Right lobe of liver (tissue), 6 donors: ENCODE measurements around the gene SIN3A. TPM values are rescaled to one million over a fixed set of nuclear protein-coding genes. Genes with fewer than 3 reads are reported as not detected.
"Not testable (repeated sequence)": the region's sequence is repeated elsewhere in the genome, so short reads cannot be mapped to it uniquely, and the experiment has no call there.

Source experiments
- ATAC-seq, 4 donors: fragments of 200-7000 bp; cut with Tn5 transposase; one replicate each; pipeline ENCODE4 v1.9.1; 2020; ENCODE audit warnings: mild to moderate bottlenecking in 4 of 4, moderate library complexity in 4 of 4
- DNase-seq, 3 donors: peaks; one replicate each; pipeline ENCODE4 v3.0.0-alpha.2; 2020
- H3K27ac ChIP-seq, 3 donors: fragments of 200-600 bp; one replicate each; pipeline ENCODE4 v1.8.0; 2022
- H3K27me3 ChIP-seq, 2 donors: fragments of 200-600 bp; one replicate each; pipeline ENCODE4 v1.8.0; 2022
- H3K36me3 ChIP-seq, 4 donors: fragments of 200-600 bp; sonication (generic) in 1 of 4; one replicate each; pipeline versions ENCODE4 v1.5.1 to v1.8.0; 2017 to 2022; ENCODE audit warnings: control low read depth in 1 of 4
- H3K4me1 ChIP-seq, 4 donors: fragments of 200-600 bp; sonication (generic) in 1 of 4; one replicate each; pipeline versions ENCODE4 v1.5.1 to v1.8.0; 2017 to 2022; ENCODE audit warnings: control low read depth in 1 of 4
- H3K4me3 ChIP-seq, 3 donors: fragments of 200-600 bp; one replicate each; pipeline ENCODE4 v1.8.0; 2022
- H3K9me3 ChIP-seq, 4 donors: fragments of 200-600 bp; sonication (generic) in 1 of 4; one replicate each; pipeline versions ENCODE4 v1.5.1 to v1.8.0; 2017 to 2022; ENCODE audit warnings: control low read depth in 1 of 4
- POLR2A ChIP-seq: fragments of 450-650 bp; IDR thresholded peaks from one replicate; pipeline ENCODE4 v1.6.1; 2017; ENCODE audit warnings: antibody characterized with exemption, mild to moderate bottlenecking
- WGBS: methylation state at CpG from one replicate; pipeline ENCODE4 v1.1.6; 2018; ENCODE audit warnings: low coverage, low lambda C conversion rate; ENCODE audit not compliant: insufficient coverage; ENCODE audit errors: missing lambda C conversion rate; 5-methylcytosine and 5-hydroxymethylcytosine counted together
- intact Hi-C, 2 donors: fragments of 100-400 bp; cut with DNase I; formaldehyde crosslinking; loops; one replicate each; pipeline versions ENCODE4 v1.11.2 to v1.14.1; 2022
- total RNA-seq, 6 experiments: library from RNA; depleted of rRNA in 2 of 6; stranded (reverse); fragments of >200 nt in 2 of 6; fragmentation: NEBNext Ultra II Directional in 3 of 6; extraction: Animal tissue kit (Norgen Biotek cat#: 25700) in 3 of 6; gene quantifications; one replicate each; pipeline versions ENCODE4 v1.1.0 to v1.2.4, GENCODE V29; 2016 to 2023
- TF ChIP-seq, protein P1 (sequence below), 4 donors: fragments of 200-600 bp in 3 of 4; fragments of 450-650 bp in 1 of 4; IDR thresholded peaks; one replicate each; pipeline versions ENCODE4 v1.5.1 to v1.8.0; 2016 to 2022; ENCODE audit warnings: antibody characterized with exemption in 4 of 4, mild to moderate bottlenecking in 2 of 4
- donor health status: DM: no; HTN: yes; CAD: no.
- donor health status: DM: no; HTN: no; CAD: no.
- donor health status: DM: no; HTN: no; CAD: no.
- donor health status: DM: no; HTN: yes; CAD: no.
- donor health status: DM: no; HTN: yes; CAD: no.

Gene SIN3A
- total RNA-seq, 6 experiments from 2014 or later = 10.0 to 21.6 (median 20.5) TPM

- no peak overlapping the region for H3K4me3 ChIP-seq
- no peak overlapping the region for H3K27ac ChIP-seq
- ATAC-seq (no peak), DNase-seq (no peak)
- H3K27me3 ChIP-seq = no peaks in the 10 kb centered on the region
- WGBS = 76% methylated on average over 3 of the region's 16 CpGs
- no peaks in the 10 kb centered on the region for H3K9me3 ChIP-seq
- peaks cover 0 to 19% (median 0%) of the 10 kb centered on the region in 4 donors for H3K36me3 ChIP-seq
- intact Hi-C loops = no loop called here
- TF ChIP-seq, protein P1, sequence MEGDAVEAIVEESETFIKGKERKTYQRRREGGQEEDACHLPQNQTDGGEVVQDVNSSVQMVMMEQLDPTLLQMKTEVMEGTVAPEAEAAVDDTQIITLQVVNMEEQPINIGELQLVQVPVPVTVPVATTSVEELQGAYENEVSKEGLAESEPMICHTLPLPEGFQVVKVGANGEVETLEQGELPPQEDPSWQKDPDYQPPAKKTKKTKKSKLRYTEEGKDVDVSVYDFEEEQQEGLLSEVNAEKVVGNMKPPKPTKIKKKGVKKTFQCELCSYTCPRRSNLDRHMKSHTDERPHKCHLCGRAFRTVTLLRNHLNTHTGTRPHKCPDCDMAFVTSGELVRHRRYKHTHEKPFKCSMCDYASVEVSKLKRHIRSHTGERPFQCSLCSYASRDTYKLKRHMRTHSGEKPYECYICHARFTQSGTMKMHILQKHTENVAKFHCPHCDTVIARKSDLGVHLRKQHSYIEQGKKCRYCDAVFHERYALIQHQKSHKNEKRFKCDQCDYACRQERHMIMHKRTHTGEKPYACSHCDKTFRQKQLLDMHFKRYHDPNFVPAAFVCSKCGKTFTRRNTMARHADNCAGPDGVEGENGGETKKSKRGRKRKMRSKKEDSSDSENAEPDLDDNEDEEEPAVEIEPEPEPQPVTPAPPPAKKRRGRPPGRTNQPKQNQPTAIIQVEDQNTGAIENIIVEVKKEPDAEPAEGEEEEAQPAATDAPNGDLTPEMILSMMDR (IDR thresholded peaks at IDR 0.05) = no peak
- no peak for TF ChIP-seq POLR2A
- peaks cover 0 to 22% (median 7%) of the 10 kb centered on the region in 4 donors for H3K4me1 ChIP-seq
Measured at GRCh38 chr15:75352186-75353080, 99.1 kb downstream of the SIN3A start.

GRCh38 chr15:75350601-75351361 is 100.7 kb downstream of the SIN3A start:
- no peak overlapping the region for H3K27ac ChIP-seq
- no peak for ATAC-seq
- DNase-seq = no peak
- no peaks in the 10 kb centered on the region for H3K9me3 ChIP-seq
- H3K4me1 ChIP-seq = peaks cover 0 to 22% (median 7%) of the 10 kb centered on the region in 4 donors
- TF ChIP-seq POLR2A = no peak
- TF ChIP-seq, protein P1 (IDR thresholded peaks at IDR 0.05) = no peak
- H3K36me3 ChIP-seq = peaks cover 0 to 7% (median 0%) of the 10 kb centered on the region in 4 donors
- intact Hi-C loops = no loop called here
- 74% methylated on average over 6 of the region's 7 CpGs for WGBS
- H3K27me3 ChIP-seq = no peaks in the 10 kb centered on the region
- H3K4me3 ChIP-seq = no peak overlapping the region

- ATAC-seq = no peak
- Histone ChIP-seq H3K36me3 (peaks cover 0 to 5% (median 0%) of the 10 kb centered on the region in 4 donors), H3K9me3 (no peaks in the 10 kb centered on the region), H3K4me1 (peaks cover 0 to 22% (median 7%) of the 10 kb centered on the region in 4 donors), H3K27ac (no peak overlapping the region), H3K4me3 (no peak overlapping the region), H3K27me3 (no peaks in the 10 kb centered on the region)
- no peak for DNase-seq
- 85% methylated on average over 4 of the region's 9 CpGs for WGBS
- TF ChIP-seq POLR2A = no peak
- TF ChIP-seq, protein P1 (IDR thresholded peaks at IDR 0.05) = no peak
- intact Hi-C loops = no loop called here
Measured at GRCh38 chr15:75349851-75350588, 101.5 kb downstream of the SIN3A start.

DNA sequence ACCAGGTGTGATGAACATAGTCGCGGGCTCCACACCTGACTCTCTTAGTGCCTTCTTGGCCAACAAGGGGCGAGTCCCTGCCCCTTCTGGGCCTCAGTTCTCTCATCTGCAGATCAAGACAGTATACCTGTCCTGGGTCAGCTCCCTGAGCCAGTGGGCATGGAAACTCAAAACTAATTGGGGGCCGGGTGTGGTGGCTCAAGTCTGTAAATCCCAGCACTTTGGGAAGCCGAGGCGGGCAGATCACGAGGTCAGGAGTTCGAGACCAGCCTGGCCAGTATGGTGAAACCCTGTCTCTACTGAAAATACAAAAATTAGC is 102.2 kb downstream of the SIN3A start:
- intact Hi-C loops, H3K36me3 ChIP-seq, H3K4me3 ChIP-seq, H3K27ac ChIP-seq, H3K27me3 ChIP-seq, ATAC-seq, H3K9me3 ChIP-seq, DNase-seq: not testable (repeated sequence)
- 83% methylated on average over 1 of the region's 8 CpGs for WGBS
- peaks cover 0 to 20% (median 6%) of the 10 kb centered on the region in 4 donors for H3K4me1 ChIP-seq
